Endothelial cell of umbilical vein (primary cell): ENCODE measurements around the gene CNOT11. TPM values are rescaled to one million over a fixed set of nuclear protein-coding genes. Genes with fewer than 3 reads are reported as not detected.

Experiments used
- BruUV-seq: library from RNA; stranded (reverse); fragments of 400-500 nt; replicated peaks from 2 replicates; lab custom pipeline; 2021; lab: Mats Ljungman, UMichigan
- CTCF ChIA-PET: fragments of 300-600, 350-600 bp; sonication (Branson Sonifier 250); formaldehyde crosslinking; loops from one replicate; lab custom pipeline; 2021; ENCODE audit warnings: antibody characterized with exemption, inconsistent platforms; lab: Charles Lee
- POLR2A ChIA-PET: fragments of 300-600, 350-600 bp; sonication (Branson Sonifier 250); formaldehyde crosslinking; loops from one replicate; lab custom pipeline; 2021; ENCODE audit warnings: antibody characterized with exemption, inconsistent platforms; lab: Charles Lee
- DNase-seq: peaks from one replicate; pipeline ENCODE4 v3.0.0-alpha.2; 2011; ENCODE audit warnings: low read depth, low spot score
- FAIRE-seq: peaks from 2 replicates; lab custom pipeline; 2011; peaks lifted over from hg19 to GRCh38; lab: Jason Lieb, UNC
- H2AFZ ChIP-seq: 2 replicates; pipeline ENCODE4 v1.6.0; 2012; ENCODE audit warnings: low read depth, low read length, control low read depth, inconsistent platforms
- H3K27ac ChIP-seq: 2 replicates; pipeline ENCODE4 v1.5.1; 2011; ENCODE audit warnings: low read depth, mild to moderate bottlenecking, control low read depth, low read length, moderate library complexity; ENCODE audit not compliant: insufficient read depth
- H3K27me3 ChIP-seq, 2 experiments: 2 replicates each; pipeline versions ENCODE4 v1.6.0 to v1.6.1; 2011; ENCODE audit warnings: low read length in 2 of 2, mixed read lengths in 1 of 2; ENCODE audit not compliant: control insufficient read depth in 2 of 2, insufficient read depth in 2 of 2
- H3K36me3 ChIP-seq, 2 experiments: 2 replicates in 1 of 2; 3 replicates in 1 of 2; pipeline ENCODE4 v1.5.1; 2011; ENCODE audit warnings: low read length in 2 of 2, mild to moderate bottlenecking in 1 of 2, moderate library complexity in 1 of 2; ENCODE audit not compliant: control insufficient read depth in 2 of 2, insufficient read depth in 2 of 2; ENCODE audit errors: extremely low read depth in 1 of 2
- H3K4me1 ChIP-seq: 3 replicates; pipeline ENCODE4 v1.5.1; 2011; ENCODE audit warnings: mild to moderate bottlenecking, low read length; ENCODE audit not compliant: control insufficient read depth, insufficient read depth; ENCODE audit errors: extremely low read depth
- H3K4me2 ChIP-seq: 2 replicates; pipeline ENCODE4 v1.6.1; 2011; ENCODE audit warnings: low read length, control low read depth, mixed read lengths; ENCODE audit not compliant: insufficient read depth
- H3K4me3 ChIP-seq, 3 experiments: fragments of 200-600 bp in 1 of 3; sonication (generic), shearing (Covaris generic) in 1 of 3; replicated peaks in 1 of 3; 2 replicates each; pipeline ENCODE4 v1.5.1; 2011 to 2016; ENCODE audit warnings: control low read depth in 3 of 3, low read length in 3 of 3, mild to moderate bottlenecking in 2 of 3, inconsistent platforms in 1 of 3, low read depth in 1 of 3, moderate library complexity in 1 of 3; ENCODE audit not compliant: insufficient read depth in 1 of 3
- H3K79me2 ChIP-seq: 2 replicates; pipeline ENCODE4 v1.6.0; 2012; ENCODE audit warnings: low read length, inconsistent platforms; ENCODE audit not compliant: control insufficient read depth, insufficient read depth
- H3K9ac ChIP-seq: replicated peaks from 2 replicates; pipeline ENCODE3; 2011; ENCODE audit warnings: low read length, control low read depth; ENCODE audit not compliant: insufficient read depth; ENCODE audit errors: extremely low read depth
- H3K9me1 ChIP-seq: replicated peaks from 3 replicates; pipeline ENCODE4 v1.6.0; 2011; ENCODE audit warnings: mild to moderate bottlenecking, low read length; ENCODE audit not compliant: control insufficient read depth, insufficient read depth; ENCODE audit errors: extremely low read depth
- H3K9me3 ChIP-seq: replicated peaks from 2 replicates; pipeline ENCODE4 v1.5.1; 2012; ENCODE audit warnings: low read length, inconsistent platforms; ENCODE audit not compliant: control insufficient read depth, insufficient read depth
- H4K20me1 ChIP-seq: replicated peaks from 2 replicates; pipeline ENCODE3; 2011; ENCODE audit warnings: mild to moderate bottlenecking, low read length; ENCODE audit not compliant: control insufficient read depth, insufficient read depth; ENCODE audit errors: extremely low read depth
- FOS ChIP-seq: IDR thresholded peaks from 2 replicates; pipeline ENCODE4 v1.6.1; 2011; ENCODE audit warnings: mild to moderate bottlenecking, low read length, moderate library complexity, borderline replicate concordance; ENCODE audit not compliant: insufficient read depth
- MYC ChIP-seq: IDR thresholded peaks from one replicate; pipeline ENCODE4 v1.6.1; 2011; ENCODE audit warnings: mild to moderate bottlenecking, low read depth, low read length
- POLR2A ChIP-seq: IDR thresholded peaks from 2 replicates; pipeline ENCODE4 v1.6.1; 2012; ENCODE audit warnings: low read depth, mild to moderate bottlenecking, control low read depth, low read length
- dilution Hi-C: fragments of 300-500 bp; cut with MboI; formaldehyde crosslinking; loops from one replicate; pipeline ENCODE4 v1.15.0; 2019; ENCODE audit warnings: low sequenced_read_pairs; ENCODE audit not compliant: extremely low pct_ligation_motif_present
- intact Hi-C: fragments of 100-400 bp; cut with micrococcal nuclease; formaldehyde crosslinking; loops from one replicate; pipeline ENCODE4 v1.10.0; 2022
- polyA plus RNA-seq, 4 experiments: library from polyadenylated mRNA; depleted of rRNA in 3 of 4; stranded (reverse) in 3 of 4; unstranded in 1 of 4; fragments of >200 nt; gene quantifications; 2 replicates each; pipeline versions ENCODE4 v1.2.1 to v1.2.3, GENCODE V29; 2011 to 2012; ENCODE audit warnings: missing spikeins in 1 of 4
- total RNA-seq: library from RNA; stranded (reverse); gene quantifications from 2 replicates; pipeline ENCODE4 v1.2.3, GENCODE V29; 2021
- TF ChIP-seq, protein P1 (sequence below), 2 donors: IDR thresholded peaks; 1 replicate in 1 of 2; 2 replicates in 1 of 2; pipeline ENCODE4 v1.5.1; 2011; ENCODE audit warnings: low read length in 2 of 2, mild to moderate bottlenecking in 2 of 2, moderate library complexity in 2 of 2, control low read depth in 1 of 2, inconsistent platforms in 1 of 2, low read depth in 1 of 2; ENCODE audit not compliant: insufficient read depth in 1 of 2; ENCODE audit errors: extremely low read depth in 1 of 2

The CNOT11 gene
- total and polyA plus RNA-seq, 2 donors (not counting 3 experiments of a cell fraction or from before 2014, with no cell fraction given), result 40.5 to 44.3 TPM

GRCh38 chr2:101274142-101274541, 21.5 kb downstream of the CNOT11 start:
- H3K36me3 ChIP-seq, result peaks cover 12 to 43% of the 10 kb centered on the region in 2 experiments
- ChIA-PET POLR2A (no interaction called here), CTCF (no interaction called here)
- no peak overlapping the region for H2AFZ ChIP-seq
- no peaks in the 10 kb centered on the region for H3K27me3 ChIP-seq
- H3K27ac ChIP-seq, result no peak overlapping the region
- no peak for TF ChIP-seq FOS
- TF ChIP-seq, protein P1, sequence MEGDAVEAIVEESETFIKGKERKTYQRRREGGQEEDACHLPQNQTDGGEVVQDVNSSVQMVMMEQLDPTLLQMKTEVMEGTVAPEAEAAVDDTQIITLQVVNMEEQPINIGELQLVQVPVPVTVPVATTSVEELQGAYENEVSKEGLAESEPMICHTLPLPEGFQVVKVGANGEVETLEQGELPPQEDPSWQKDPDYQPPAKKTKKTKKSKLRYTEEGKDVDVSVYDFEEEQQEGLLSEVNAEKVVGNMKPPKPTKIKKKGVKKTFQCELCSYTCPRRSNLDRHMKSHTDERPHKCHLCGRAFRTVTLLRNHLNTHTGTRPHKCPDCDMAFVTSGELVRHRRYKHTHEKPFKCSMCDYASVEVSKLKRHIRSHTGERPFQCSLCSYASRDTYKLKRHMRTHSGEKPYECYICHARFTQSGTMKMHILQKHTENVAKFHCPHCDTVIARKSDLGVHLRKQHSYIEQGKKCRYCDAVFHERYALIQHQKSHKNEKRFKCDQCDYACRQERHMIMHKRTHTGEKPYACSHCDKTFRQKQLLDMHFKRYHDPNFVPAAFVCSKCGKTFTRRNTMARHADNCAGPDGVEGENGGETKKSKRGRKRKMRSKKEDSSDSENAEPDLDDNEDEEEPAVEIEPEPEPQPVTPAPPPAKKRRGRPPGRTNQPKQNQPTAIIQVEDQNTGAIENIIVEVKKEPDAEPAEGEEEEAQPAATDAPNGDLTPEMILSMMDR (IDR thresholded peaks at IDR 0.05; ENCODE audit: extremely low read depth in 1 of 2, insufficient read depth in 1 of 2, low read depth in 1 of 2, low read length in 2 of 2), result no peak
- no peaks in the 10 kb centered on the region for H3K9me3 ChIP-seq
- H3K4me1 ChIP-seq, result no peaks in the 10 kb centered on the region
- no peak for FAIRE-seq
- peaks cover 10% of the 10 kb centered on the region for H3K79me2 ChIP-seq
- no peak overlapping the region for H3K9ac ChIP-seq
- intact Hi-C loops (no loop called here), dilution Hi-C loops (no loop called here)
- no TSS peak for BruUV-seq
- no peak for DNase-seq
- H3K4me3 ChIP-seq, result no peak overlapping the region
- no peak overlapping the region for H3K4me2 ChIP-seq
- no peaks in the 10 kb centered on the region for H4K20me1 ChIP-seq
- H3K9me1 ChIP-seq, result no peaks in the 10 kb centered on the region

DNA sequence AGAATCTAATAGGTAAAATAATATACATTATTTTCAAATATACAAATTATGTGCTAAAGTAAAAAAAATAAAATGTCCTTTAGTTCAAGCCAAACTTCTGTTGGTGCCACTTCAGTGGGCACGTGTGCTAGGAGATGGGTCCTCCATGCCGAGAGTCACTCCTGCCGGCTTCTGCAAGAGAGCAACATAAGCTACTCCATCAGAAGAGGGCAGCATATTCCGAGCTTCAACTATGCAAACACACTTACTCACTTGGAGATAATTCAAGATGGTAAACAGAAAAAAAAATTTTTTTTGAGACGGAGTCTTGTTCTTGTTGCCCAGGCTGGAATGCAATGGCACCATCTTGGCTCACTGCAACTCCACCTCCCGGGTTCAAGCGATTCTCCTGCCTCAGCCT, 24.4 kb downstream of the CNOT11 start:
- Histone ChIP-seq H3K9ac (no peak overlapping the region), H3K79me2 (peaks cover 15% of the 10 kb centered on the region), H2AFZ (no peak overlapping the region), H3K27ac (no peak overlapping the region), H4K20me1 (no peaks in the 10 kb centered on the region), H3K9me3 (no peaks in the 10 kb centered on the region), H3K27me3 (no peaks in the 10 kb centered on the region), H3K36me3 (peaks cover 18 to 31% of the 10 kb centered on the region in 2 experiments), H3K4me2 (no peak overlapping the region), H3K4me1 (peaks cover 3% of the 10 kb centered on the region), H3K4me3 (no peak overlapping the region), H3K9me1 (no peaks in the 10 kb centered on the region)
- ChIA-PET POLR2A (no interaction called here), CTCF (interaction anchor here (1.0 to 2.2 kb wide), 6 partner anchors 53 to 142 kb away, joined by 3 to 13 read pairs (median 4); partner anchors contain the start of gene CREG2)
- no peak for FAIRE-seq
- BruUV-seq, result no TSS peak
- DNase-seq, result peak; percentile 15
- dilution Hi-C loops (no loop called here), intact Hi-C loops (no loop called here)
- TF ChIP-seq POLR2A, result no peak
- no peak for TF ChIP-seq MYC
